CD1c-positive myeloid dendritic cell (primary cell): ENCODE data around the gene TRUB1.

ENCODE experiments used
- DNase-seq: peaks from one replicate; pipeline ENCODE4 v3.0.0-alpha.2; 2016; ENCODE audit errors: extremely low spot score

TRUB1 gene

DNA sequence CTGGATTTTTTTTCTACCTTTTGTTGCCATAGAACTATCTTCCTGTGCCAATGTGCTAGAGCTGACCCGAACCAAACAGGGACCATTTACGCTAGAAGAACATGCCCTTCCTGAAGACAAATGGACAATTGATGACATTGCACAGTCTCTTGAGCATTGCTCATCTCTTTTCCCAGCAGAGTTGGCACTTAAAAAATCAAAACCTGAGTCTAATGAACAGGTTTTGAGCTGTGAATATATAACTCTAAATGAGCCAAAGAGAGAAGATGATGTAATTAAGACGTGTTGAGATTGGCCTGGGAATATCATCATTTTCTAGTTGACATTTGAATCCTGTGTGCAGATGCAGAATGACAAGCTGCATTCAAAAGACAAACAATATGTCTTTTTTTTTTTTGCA is 37.1 kb downstream of the TRUB1 start:
- DNase-seq: no peak

DNA sequence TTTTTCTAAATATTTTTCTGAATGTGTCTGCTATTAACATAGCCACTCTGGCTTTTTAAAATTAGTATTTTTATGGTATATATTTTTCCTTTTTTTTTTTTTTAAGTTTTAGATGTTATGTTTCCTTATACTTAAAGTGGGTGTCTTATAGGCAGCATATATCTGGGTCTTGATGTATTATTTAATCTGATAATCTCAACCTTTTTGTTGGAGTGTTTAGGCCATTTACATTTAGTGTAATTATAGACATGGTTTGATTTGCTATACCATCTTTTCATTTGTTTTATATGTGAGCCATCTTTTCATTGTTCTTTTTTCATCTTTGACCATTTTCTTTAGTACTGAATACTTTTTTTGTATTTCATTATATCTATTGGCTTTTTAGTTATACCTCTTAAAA is 45.0 kb downstream of the TRUB1 start:
- DNase-seq: no peak

DNA sequence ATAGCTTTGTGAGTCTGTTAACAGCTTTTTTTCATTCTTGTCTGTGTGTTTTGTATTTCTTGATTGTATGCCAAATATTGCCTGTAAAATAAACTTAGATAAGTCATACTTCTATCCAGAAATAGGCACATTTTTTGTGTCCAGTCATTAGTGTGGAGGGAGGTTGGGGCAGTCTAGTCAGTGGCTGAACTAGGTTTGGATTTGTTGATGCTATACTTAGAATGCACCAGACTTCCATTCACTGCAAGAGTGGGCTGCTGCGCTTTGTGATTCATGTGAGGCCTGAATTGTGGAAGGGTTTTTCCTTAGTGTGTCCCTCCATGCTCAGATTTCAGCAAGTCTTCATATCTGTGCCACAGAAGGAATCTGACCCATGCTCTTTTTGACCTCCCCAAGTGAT is 50.0 kb downstream of the TRUB1 start:
- DNase-seq: no peak

DNA sequence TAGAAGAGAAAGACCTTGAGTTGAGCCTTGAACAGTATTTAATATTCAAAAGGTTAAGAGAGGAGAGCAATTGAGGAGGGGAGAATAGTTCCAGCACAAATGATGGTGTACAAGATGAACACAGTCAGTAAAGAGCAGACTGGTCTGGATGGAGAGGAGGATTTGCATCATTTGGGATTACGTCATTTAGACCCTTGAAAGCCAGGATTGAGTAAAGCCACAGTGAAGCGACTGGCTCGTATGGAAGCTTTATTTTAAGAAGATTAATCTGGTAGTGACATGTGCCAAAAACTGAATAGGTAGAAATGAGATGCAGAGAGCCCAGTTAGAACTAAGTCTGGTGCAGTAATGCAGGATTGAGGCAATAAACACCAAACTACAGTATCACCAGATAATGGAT is 52.6 kb downstream of the TRUB1 start:
- DNase-seq: no peak

DNA sequence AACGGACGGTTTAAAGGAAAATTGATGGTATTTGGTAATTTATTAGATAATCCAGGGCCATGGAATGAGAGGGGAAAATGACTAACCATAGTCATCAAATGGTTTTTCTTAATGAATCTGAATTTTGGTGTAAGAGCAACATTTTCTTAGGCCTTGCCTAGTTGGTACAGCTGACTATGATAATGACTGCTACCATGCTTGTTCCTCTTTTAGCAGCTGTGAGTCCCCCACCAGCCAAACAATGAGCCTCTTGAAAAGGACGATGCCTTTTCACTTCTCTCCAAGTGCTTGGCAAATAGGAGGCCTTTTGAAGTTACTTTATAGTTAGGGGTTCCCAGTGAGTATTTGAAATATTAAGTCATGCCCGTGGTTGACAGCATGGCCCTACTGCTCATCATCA is 53.0 kb downstream of the TRUB1 start:
- DNase-seq: no peak

DNA sequence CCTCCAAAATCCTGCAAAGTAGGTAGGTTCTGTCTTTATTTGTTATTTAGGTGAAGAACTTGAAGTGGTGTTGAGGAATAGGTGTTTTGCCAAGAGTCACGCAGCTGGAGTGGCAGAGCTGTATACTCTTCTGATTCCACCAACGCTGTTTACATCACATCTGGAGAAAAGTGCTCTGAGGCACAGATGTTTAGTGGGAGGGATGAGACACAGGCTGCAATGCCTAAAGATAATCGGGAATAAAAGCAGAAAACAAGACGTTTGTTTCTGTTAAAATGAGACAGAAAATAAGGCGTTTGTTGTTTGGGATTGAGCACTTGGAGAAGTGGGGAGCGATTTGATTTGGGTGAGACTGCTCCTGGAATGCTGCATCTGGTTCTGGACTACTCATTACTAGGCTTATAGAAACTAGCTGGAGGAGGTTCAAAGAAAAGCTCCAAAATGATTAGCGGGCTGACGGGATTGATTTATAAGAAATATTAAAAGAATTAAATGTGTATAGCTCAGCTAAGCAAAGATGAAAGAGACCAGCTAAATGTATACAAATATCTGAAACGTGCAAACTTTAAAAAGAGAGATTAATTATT is 54.3 kb downstream of the TRUB1 start:
- no peak for DNase-seq

DNA sequence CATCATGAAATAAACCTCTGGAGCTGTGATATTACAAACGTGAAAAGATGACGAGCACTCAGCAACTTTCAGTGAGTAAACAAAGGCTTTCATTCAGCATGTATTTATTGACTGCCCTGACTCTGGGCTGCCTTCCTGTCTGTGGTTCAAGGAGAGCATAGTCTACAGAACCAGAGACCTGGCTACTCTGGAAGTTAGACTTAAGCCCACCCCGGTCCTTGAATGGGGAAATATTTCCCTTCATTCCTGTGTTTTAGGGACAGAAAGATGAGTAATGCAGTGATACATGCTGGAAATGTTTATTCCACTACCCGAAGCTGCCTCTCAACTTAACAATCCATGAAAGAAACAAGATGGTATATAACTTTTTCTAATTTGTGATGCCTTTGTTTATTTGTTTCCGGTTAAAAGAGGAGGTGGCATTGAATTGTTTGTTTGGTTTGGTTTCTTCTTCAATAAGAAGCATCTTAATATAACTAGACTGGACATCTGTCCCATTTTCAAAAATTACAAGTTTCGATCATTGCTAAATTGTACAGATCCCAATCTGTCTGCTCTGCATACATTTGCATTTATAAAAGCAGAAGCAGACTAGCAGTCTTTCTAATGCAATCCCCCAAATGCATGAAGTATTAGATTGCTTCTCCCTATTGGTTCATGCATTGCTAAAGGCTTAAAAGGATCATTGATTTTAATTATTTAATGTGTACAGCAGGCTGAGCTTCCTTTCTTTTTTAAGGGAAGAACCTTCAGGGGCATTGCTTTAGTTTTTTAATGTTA is 57.7 kb downstream of the TRUB1 start:
- DNase-seq: no peak

DNA sequence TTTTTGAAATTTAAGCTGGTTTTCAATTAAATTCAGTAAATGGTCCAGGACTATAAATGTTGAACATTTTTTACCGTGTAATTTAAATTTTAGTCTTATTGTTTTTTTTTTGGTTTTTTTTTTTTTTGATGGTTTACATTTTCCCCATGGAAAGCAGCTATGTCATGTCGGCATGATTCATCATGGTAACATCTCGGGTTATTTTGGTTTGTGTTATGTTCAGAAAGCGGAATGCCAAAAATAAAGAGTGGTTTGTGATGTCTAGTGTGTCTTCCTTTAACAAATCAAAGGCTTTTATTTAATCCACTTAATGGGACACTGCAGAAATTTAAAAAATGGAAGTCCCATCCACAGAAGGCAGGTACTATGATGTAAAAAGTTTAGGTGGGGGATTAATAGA is 58.5 kb downstream of the TRUB1 start:
- DNase-seq: no peak

DNA sequence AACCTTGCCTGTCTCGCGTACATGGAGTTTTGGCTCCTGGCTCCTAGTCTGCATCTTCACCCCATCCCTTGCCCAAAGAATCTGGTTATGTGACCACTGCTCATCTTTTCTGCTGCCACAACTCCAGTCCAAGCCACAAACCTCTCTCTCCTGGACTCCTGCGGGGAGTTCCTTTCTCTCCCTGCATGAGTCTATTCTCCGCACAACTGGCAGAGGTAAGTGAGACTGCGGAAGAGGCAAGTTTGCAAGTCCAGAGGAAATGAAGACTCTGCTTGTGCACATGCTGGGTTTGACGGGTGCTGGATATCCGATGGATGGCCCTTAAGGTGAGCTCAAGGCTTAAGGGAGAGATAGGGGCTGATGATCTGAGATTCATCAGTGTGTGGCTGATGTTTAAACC is 61.0 kb downstream of the TRUB1 start:
- no peak for DNase-seq

DNA sequence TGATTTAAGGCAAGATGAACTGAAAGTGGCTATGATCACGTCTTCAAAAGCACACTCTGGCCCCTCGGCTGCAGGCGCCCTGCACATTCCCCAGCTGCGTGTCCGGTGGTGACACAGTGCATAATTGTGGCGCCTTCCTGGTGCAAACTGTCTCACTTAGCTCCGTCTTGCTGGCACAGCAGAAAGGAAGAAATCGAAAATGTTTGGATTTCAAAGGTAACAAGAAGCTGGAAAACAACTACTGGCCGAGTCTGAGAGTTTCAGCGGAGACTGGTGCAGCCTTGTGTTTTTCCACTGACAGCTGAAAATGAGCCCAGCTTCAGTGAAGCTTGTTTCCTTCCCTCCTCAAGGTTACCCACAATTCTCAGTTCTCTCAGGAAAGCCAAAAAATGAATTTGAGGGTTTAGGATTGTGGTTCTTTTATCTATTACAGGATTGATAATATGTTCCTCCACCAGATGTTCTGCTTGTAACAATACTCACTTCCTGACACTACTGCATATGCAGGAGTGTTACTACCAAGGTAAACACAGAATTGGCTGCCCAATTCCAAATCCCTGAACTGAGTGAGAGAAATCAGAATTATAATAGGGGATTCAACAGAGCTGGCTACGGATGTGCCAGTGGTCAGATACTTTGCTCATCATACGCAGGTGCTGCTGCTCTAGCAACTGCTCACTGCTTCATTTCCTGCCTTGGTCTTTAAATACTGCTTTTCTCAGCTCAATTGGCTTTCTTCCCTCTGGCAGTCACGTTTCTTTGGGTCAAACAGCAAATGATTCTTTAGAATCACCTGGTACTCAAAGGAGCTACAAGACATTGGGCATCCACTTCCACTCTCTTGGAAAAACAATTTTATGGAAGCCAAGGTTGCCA is 63.7 kb downstream of the TRUB1 start:
- no peak for DNase-seq

DNA sequence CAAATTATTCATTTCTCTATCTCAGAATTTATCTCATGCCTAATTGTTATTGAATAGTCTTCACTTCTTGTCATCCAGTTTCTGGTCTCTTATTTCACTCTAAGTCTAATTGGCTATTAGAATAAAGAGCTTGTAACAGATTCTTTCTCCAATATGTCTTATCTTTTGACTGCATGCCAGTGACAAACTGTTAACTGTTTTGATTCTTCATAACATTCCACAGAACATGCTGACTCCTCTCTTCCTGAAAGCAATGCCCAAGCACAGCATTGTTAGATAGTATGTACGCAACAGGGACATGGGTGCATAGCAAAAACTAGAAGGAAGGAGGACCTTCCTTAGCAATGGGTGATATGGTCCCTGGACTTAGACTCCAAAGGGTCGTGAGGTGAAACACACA is 65.4 kb downstream of the TRUB1 start:
- DNase-seq: no peak

DNA sequence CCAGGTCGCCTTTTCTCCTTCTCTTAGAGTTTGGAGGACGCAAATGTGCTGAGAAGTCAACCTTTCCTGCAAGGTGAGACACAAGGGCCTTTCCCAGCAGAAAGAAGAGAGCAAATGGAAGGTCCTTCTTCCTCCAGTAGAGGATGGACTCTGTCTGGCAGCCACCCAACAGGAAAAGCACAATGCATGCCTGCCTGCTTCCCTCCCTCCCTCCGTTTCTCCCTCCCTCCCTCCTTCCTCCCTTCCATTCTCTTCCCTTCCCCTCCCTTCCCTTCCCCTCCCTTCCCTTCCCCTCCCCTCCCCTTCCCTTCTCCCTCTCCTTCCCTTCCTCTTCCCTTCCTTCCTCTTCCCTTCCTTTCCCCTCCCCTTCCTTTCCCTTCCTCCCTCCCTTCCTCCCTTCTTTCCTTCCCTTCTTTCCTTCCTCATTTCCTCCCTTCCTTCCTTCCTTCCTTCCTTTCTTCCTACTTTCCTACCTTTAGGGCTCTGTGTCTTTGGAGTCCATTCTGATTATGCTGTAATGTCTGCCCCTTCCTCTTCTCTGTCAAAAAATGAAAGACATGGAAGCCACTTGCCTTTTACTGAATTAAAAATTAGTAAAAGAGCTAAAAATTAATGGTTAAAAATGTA is 66.4 kb downstream of the TRUB1 start:
- DNase-seq: no peak

DNA sequence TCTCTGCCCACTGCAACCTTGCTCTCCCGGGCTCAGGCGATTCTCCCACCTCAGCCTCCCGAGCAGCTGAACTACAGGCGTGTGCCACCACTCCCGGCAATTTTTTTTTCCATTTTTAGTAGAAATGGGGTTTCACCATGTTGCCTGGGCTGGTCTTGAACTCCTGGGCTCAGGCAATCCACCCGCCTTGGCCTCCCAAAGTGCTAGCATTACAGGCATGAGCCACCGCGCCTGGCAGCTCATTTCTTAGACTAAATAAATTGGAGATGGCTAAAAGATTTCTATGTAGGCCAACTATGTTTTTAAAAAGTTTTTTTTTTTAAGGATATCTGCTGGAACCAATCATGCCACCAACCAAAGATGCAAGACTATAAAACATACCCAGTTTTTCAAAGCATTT is 67.8 kb downstream of the TRUB1 start:
- no peak for DNase-seq

DNA sequence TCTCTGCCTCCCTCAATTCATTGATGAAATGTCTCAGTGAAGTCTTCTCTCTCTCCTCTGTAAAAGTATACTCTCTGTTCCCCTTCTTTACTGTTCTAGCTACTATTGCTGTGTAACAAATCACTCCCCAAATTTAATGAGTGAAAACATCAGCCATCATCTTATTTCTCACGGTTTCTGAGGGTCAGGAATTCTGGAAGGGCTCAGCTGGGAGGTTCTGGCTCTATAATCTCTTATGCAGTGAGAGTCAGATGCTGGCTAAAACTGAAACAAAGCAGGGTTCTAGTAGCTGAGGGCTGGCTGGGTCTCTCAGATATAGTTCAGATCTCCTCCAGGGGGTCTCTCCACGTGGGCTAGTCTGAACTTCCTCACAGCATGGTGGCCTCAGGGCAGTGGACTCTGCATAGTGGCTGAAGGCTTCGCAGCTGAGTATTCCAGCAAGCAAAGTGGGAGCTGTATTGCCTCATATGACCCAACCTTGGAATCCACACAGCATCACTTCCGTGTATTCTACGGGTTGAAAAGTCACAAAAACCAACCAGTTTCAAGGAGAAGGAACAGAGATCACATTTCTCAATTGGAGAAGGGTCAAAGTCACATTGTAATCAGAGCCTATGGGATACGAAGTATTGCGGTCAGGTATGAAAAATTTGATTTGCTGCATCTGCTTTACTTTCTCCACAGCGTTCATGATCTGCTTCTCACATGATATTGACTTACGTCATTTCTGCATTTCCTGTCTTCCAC is 80.4 kb downstream of the TRUB1 start:
- DNase-seq: no peak

DNA sequence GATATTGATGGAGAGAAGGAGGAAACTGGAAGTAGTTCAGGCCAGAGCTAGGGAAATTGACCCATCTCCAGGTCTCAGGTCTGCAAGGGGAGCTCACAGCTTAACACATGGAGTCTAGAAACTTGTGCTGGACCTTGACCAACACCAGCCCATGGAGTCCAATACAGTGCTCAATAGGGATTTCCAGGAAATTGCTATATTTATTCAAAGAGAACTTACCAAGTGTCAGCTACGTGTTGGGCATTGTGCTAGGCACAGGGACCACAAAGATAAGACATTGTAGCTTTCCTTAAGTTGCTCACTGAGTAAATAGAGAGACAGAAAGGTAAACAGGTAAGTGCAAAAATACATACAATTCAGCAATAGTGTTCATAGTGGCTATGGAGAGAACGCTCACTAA is 82.5 kb downstream of the TRUB1 start:
- DNase-seq: no peak

DNA sequence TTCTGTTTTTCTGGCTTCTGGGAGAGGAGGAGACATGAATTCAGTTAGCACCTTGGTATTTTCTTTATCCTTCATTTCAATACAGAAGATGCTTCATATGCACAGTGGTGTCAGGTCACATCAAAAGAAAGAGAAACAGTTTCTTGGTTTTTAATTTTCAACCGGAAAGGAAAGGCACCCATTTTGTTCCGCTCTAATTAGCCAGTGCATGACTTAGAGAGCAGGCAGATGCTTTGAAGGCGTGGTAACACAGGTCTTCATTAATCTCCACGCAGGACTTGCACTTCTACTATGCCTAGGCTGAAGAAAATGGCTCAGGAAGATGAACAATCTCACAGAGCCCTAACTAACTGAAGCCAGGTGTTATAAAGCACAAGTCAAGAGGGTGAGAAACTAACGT is 84.7 kb downstream of the TRUB1 start:
- no peak for DNase-seq

DNA sequence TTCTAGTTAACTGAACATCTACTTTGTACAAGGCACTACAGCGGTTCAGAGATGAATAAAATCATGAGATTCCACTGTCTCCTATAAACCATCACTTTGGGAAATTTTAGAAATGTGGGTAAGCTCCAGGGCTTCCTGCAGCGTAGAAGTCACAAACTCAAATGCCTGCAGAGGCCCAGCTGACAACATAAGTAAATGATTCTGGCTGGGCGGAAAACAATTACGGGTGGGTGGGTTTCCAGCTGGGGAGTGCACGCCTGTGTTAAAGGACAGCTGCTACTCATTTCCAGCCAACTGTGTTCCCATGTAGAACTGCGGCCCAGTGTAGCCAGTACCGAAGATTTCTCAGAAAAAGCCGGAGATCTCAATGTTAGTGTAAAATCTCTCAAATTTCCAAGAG is 85.7 kb downstream of the TRUB1 start:
- DNase-seq: no peak

DNA sequence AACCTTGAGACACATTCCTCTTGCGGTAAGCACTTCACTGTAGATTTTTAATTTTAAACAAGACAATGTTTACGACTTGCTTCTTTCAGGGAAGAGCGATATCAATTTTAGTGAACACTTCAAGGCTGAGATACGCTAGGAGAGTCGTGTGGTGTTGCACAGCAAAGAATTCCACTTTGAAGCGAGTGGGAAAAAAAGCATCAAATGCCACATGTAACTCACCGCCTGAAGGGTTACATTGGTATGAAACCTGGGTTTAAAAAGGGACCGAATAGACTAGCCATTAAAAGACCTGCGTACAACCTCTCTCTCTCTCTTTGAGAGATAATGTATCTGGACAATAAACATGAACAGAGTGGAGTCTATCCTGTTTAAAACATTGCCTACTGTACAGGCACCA is 86.4 kb downstream of the TRUB1 start:
- no peak for DNase-seq

DNA sequence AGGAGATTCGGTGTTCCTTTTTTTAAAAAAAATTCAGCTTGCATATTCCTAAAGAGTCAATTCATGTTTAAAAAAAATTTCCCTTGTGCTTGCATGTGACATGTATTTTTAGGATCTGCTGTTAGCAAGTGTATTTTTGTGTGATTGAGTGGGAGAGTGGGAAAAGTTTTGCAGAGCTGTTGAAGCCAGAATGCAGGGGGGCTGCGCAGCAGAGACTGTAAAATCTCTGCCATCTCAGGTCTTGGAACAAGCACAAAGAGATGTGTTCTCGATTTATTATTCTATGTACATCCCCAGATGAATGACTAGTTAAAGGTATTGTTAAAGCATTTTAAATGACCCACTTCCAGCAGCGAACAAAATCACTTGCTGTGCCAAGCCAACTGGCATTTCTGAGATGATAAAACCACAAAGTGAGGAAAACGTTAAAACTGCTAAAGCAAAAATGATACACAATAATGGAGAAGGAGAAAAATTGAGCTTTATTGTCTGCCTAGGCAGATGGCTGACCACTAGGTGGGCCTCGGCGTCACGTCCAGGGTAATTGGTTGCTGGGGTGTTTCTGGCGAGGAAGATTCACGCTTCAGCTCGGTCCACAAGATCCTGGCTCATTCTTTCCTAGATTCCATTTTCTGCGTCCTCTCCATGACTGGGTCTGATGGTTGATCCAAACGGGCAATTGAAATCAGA is 88.2 kb downstream of the TRUB1 start:
- DNase-seq: no peak

DNA sequence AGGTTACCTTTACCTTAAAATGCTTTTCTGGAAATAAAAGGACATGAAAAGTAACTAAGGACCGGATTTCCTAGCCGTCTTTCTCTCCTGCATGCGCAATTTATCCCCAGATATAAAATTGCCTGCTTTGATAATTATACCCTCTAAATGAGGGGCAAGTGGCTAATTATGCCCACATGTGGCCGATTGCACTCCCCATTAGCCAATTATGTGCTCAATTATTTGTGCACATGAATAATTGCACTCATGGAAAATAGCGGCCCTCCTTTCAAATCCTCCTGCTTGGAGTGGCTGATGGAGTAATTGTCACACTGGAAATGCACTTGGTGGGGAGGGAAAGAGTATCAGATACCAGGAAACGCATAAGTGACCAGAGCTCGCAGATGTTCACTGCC is 88.7 kb downstream of the TRUB1 start:
- no peak for DNase-seq
